Hepatocyte (in vitro differentiated cells): ENCODE data around the gene LINGO1.

ENCODE experiments used
- EZH2 ChIP-seq: fragments of 200-600 bp; sonication (generic); IDR thresholded peaks from 2 replicates; pipeline ENCODE4 v1.6.1; 2016; ENCODE audit warnings: antibody characterized with exemption, mild to moderate bottlenecking, borderline replicate concordance
- EZH2phosphoT487 ChIP-seq: fragments of 200-600 bp; sonication (generic); IDR thresholded peaks from one replicate; pipeline ENCODE4 v1.6.1; 2018; ENCODE audit warnings: antibody characterized with exemption, mild to moderate bottlenecking, low read depth, moderate library complexity; ENCODE audit not compliant: unreplicated experiment, severe bottlenecking
- TF ChIP-seq, protein P1 (sequence below): fragments of 200-600 bp; sonication (generic); IDR thresholded peaks from 2 replicates; pipeline ENCODE4 v1.5.1; 2016; ENCODE audit warnings: antibody characterized with exemption, mild to moderate bottlenecking; ENCODE audit not compliant: poor library complexity

DNA sequence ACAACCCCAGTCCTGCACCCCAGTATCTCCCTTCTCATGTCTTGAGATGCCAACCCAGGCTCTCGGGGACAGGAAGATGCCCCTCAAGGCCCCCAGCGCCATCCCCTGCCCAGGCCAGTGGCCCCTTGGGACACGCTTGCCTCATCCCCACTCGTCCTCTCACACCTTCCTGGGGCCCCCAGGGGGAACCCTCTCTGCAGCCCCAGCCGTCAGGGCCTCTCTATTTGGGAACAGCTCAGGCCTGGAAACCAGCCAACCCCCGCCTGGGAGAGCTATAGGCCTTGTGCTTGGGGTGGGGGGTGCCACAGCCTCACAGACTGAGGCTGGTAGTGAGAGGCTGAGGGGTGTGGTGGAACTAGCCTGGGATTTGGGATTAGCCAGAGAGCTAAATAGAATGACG is 7.8 kb downstream of the LINGO1 start:
- TF ChIP-seq, protein P1, sequence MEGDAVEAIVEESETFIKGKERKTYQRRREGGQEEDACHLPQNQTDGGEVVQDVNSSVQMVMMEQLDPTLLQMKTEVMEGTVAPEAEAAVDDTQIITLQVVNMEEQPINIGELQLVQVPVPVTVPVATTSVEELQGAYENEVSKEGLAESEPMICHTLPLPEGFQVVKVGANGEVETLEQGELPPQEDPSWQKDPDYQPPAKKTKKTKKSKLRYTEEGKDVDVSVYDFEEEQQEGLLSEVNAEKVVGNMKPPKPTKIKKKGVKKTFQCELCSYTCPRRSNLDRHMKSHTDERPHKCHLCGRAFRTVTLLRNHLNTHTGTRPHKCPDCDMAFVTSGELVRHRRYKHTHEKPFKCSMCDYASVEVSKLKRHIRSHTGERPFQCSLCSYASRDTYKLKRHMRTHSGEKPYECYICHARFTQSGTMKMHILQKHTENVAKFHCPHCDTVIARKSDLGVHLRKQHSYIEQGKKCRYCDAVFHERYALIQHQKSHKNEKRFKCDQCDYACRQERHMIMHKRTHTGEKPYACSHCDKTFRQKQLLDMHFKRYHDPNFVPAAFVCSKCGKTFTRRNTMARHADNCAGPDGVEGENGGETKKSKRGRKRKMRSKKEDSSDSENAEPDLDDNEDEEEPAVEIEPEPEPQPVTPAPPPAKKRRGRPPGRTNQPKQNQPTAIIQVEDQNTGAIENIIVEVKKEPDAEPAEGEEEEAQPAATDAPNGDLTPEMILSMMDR, result no peak
- TF ChIP-seq EZH2 (no peak), EZH2phosphoT487 (no peak)
